K562 (cell line): ENCODE data around the gene HLA-DOA. TPM values are rescaled to one million over a fixed set of nuclear protein-coding genes. Genes with fewer than 3 reads are reported as not detected.

Source experiments
- ATAC-seq: fragments of 200-7000 bp; cut with Tn5 transposase; 3 replicates; pipeline ENCODE4 v1.9.1; 2020; ENCODE audit warnings: moderate library complexity
- BruUV-seq: library from RNA; stranded (reverse); fragments of 400-500 nt; replicated peaks from 2 replicates; lab custom pipeline; 2021; lab: Mats Ljungman, UMichigan
- CTCF ChIA-PET: fragments of 300-600 bp; formaldehyde crosslinking; extraction: SDS; loops from one replicate; lab custom pipeline; 2021; ENCODE audit warnings: low intra/inter-chr PET ratio; lab: Yijun Ruan, JAX
- POLR2A ChIA-PET: fragments of 300-600, 350-650 bp; sonication (Branson Sonifier 250); formaldehyde crosslinking; extraction: SDS; loops from one replicate; lab custom pipeline; 2021; ENCODE audit warnings: antibody characterized with exemption, inconsistent platforms; lab: Yijun Ruan, JAX
- DNase-seq, 4 experiments: peaks; one replicate each; pipeline versions ENCODE4 v3.0.0 to v3.0.0-alpha.2; 2011 to 2018; ENCODE audit warnings: low spot score in 3 of 4, mixed read lengths in 3 of 4; ENCODE audit errors: extremely low read depth in 1 of 4
- FAIRE-seq: peaks from 2 replicates; lab custom pipeline; 2011; peaks lifted over from hg19 to GRCh38; lab: Jason Lieb, UNC
- H2AFZ ChIP-seq: 2 replicates; pipeline ENCODE4 v1.6.0; 2011; ENCODE audit warnings: low read depth, low read length, control low read depth, inconsistent platforms
- H3K27ac ChIP-seq: fragments of 200-600 bp; 3 replicates; pipeline ENCODE4 v1.8.0; 2011; ENCODE audit warnings: low read depth, mild to moderate bottlenecking, control low read depth, inconsistent platforms, low read length, moderate library complexity, mixed read lengths; ENCODE audit errors: extremely low read depth
- H3K27me3 ChIP-seq, 2 experiments: fragments of 300-600 bp in 1 of 2; 2 replicates in 1 of 2; 3 replicates in 1 of 2; pipeline versions ENCODE4 v1.6.0 to v1.8.0; 2011; ENCODE audit warnings: inconsistent platforms in 2 of 2, low read length in 2 of 2, mild to moderate bottlenecking in 1 of 2, mixed read lengths in 1 of 2, moderate library complexity in 1 of 2; ENCODE audit not compliant: control insufficient read depth in 2 of 2, insufficient read depth in 2 of 2
- H3K36me3 ChIP-seq: fragments of 300-600 bp; 3 replicates; pipeline ENCODE4 v1.8.0; 2011; ENCODE audit warnings: mild to moderate bottlenecking, low read length, inconsistent platforms; ENCODE audit not compliant: control insufficient read depth, insufficient read depth
- H3K4me1 ChIP-seq, 2 experiments: fragments of 200-600 bp in 1 of 2; replicated peaks in 1 of 2; 2 replicates in 1 of 2; 3 replicates in 1 of 2; pipeline versions ENCODE4 v1.5.1 to v1.8.0; 2011; ENCODE audit warnings: inconsistent platforms in 2 of 2, low read length in 2 of 2, mild to moderate bottlenecking in 1 of 2, mixed read lengths in 1 of 2, moderate library complexity in 1 of 2; ENCODE audit not compliant: control insufficient read depth in 2 of 2, insufficient read depth in 2 of 2
- H3K4me2 ChIP-seq: 2 replicates; pipeline ENCODE4 v1.6.1; 2011; ENCODE audit warnings: low read length, control low read depth, inconsistent platforms, mixed read lengths; ENCODE audit not compliant: insufficient read depth
- H3K4me3 ChIP-seq: fragments of 200-600 bp; sonication (generic), shearing (Covaris generic); 2 replicates; pipeline ENCODE4 v1.5.1; 2016; ENCODE audit warnings: control low read depth, inconsistent platforms
- H3K79me2 ChIP-seq: fragments of 200-600 bp; 3 replicates; pipeline ENCODE4 v1.8.0; 2011; ENCODE audit warnings: low read length, inconsistent platforms; ENCODE audit not compliant: control insufficient read depth, insufficient read depth
- H3K9ac ChIP-seq, 2 experiments: 2 replicates each; pipeline versions ENCODE4 v1.6.0 to v1.6.1; 2011; ENCODE audit warnings: low read depth in 2 of 2, low read length in 2 of 2, control low read depth in 1 of 2, inconsistent platforms in 1 of 2, mild to moderate bottlenecking in 1 of 2, mixed read lengths in 1 of 2; ENCODE audit not compliant: insufficient read depth in 1 of 2
- H3K9me1 ChIP-seq: one replicate; pipeline ENCODE4 v1.6.0; 2011; ENCODE audit warnings: inconsistent platforms, mild to moderate bottlenecking, low read length, moderate library complexity; ENCODE audit not compliant: control insufficient read depth, insufficient read depth
- H3K9me3 ChIP-seq: replicated peaks from 2 replicates; pipeline ENCODE4 v1.5.1; 2011; ENCODE audit warnings: low read depth, low read length, inconsistent platforms; ENCODE audit not compliant: control insufficient read depth, insufficient read depth
- H4K20me1 ChIP-seq: replicated peaks from 2 replicates; pipeline ENCODE4 v1.6.1; 2011; ENCODE audit warnings: low read length, inconsistent platforms, mixed read lengths; ENCODE audit not compliant: control insufficient read depth, insufficient read depth
- DNMT1 ChIP-seq: fragments of 450-650 bp; IDR thresholded peaks from 2 replicates; pipeline ENCODE4 v1.6.1; 2016; ENCODE audit warnings: antibody characterized with exemption, mild to moderate bottlenecking
- FOS ChIP-seq: IDR thresholded peaks from 3 replicates; pipeline ENCODE4 v1.6.1; 2011; ENCODE audit not compliant: insufficient read length; ENCODE audit errors: extremely low read depth
- KDM1A ChIP-seq, 2 experiments: fragments of 450-650 bp; IDR thresholded peaks; 2 replicates each; pipeline ENCODE4 v1.6.1; 2016; ENCODE audit warnings: mild to moderate bottlenecking in 2 of 2
- MAFK ChIP-seq: IDR thresholded peaks from 2 replicates; pipeline ENCODE4 v1.6.1; 2011; ENCODE audit warnings: low read length, improper control_type of control experiment
- MNT ChIP-seq, 2 experiments: fragments of 450-650 bp; conservative IDR thresholded peaks; 2 replicates each; pipeline ENCODE4 v1.6.1; 2017; ENCODE audit warnings: mild to moderate bottlenecking in 2 of 2, moderate library complexity in 2 of 2
- MTF1 ChIP-seq: fragments of 250-450 bp; sonication (Bioruptor Pico); IDR thresholded peaks from 2 replicates; pipeline ENCODE4 v1.9.0; 2021; ENCODE audit warnings: moderate library complexity, mild to moderate bottlenecking, inconsistent platforms, borderline replicate concordance
- RNF219 ChIP-seq: fragments of 250-450 bp; sonication (Bioruptor Pico); IDR thresholded peaks from 2 replicates; pipeline ENCODE4 v1.5.0; 2022; ENCODE audit warnings: mild to moderate bottlenecking
- SMC3 ChIP-seq: conservative IDR thresholded peaks from 2 replicates; pipeline ENCODE4 v1.6.1; 2011; ENCODE audit warnings: low read depth, low read length, improper control_type of control experiment; ENCODE audit not compliant: insufficient read depth
- SNAPC5 ChIP-seq: fragments of 250-450 bp; sonication (Bioruptor Pico); IDR thresholded peaks from 2 replicates; pipeline ENCODE4 v1.8.0; 2021; ENCODE audit warnings: moderate library complexity, mild to moderate bottlenecking, inconsistent platforms
- SRSF3 ChIP-seq: fragments of 200-400 bp; formaldehyde crosslinking; IDR thresholded peaks from 2 replicates; pipeline ENCODE4 v1.6.1; 2016; ENCODE audit warnings: mild to moderate bottlenecking, low read length, moderate library complexity; ENCODE audit not compliant: insufficient read depth
- SRSF7 ChIP-seq: fragments of 200-400 bp; formaldehyde crosslinking; optimal IDR thresholded peaks from 2 replicates; pipeline ENCODE3; 2017; ENCODE audit warnings: mild to moderate bottlenecking, low read depth, low read length
- TCF15 ChIP-seq: fragments of 250-450 bp; sonication (Bioruptor Pico); IDR thresholded peaks from 2 replicates; pipeline ENCODE4 v1.8.0; 2022; ENCODE audit warnings: moderate library complexity, mild to moderate bottlenecking, inconsistent platforms
- ZBTB43 ChIP-seq: sonication (generic); formaldehyde crosslinking; IDR thresholded peaks from 2 replicates; pipeline ENCODE4 v1.8.0; 2023; ENCODE audit warnings: mild to moderate bottlenecking, missing genetic modification reagents
- ZKSCAN3 ChIP-seq: fragments of 250-450 bp; sonication (Bioruptor Pico); IDR thresholded peaks from 2 replicates; pipeline ENCODE4 v1.4.0; 2020
- ZNF282 ChIP-seq: sonication (generic); formaldehyde crosslinking; IDR thresholded peaks from 2 replicates; pipeline ENCODE4 v1.8.1; 2023; ENCODE audit warnings: missing genetic modification reagents
- ZNF668 ChIP-seq: fragments of 250-450 bp; sonication (Bioruptor Pico); IDR thresholded peaks from 2 replicates; pipeline ENCODE4 v1.8.0; 2022; ENCODE audit warnings: mild to moderate bottlenecking, inconsistent platforms
- ZNF77 ChIP-seq: fragments of 250-450 bp; sonication (Bioruptor Pico); IDR thresholded peaks from 2 replicates; pipeline ENCODE4 v1.5.0; 2020
- WGBS: fragments of 100-300 bp; shearing (Covaris generic); methylation state at CpG from one replicate; pipeline ENCODE4 v1.1.6; 2016; ENCODE audit warnings: low coverage, mixed read lengths; ENCODE audit not compliant: insufficient coverage; ENCODE audit errors: missing lambda C conversion rate; 5-methylcytosine and 5-hydroxymethylcytosine counted together
- in situ Hi-C: fragments of 300-500 bp; cut with MboI; formaldehyde crosslinking; loops from 4 replicates; pipeline ENCODE4 v1.15.0; 2018; ENCODE audit warnings: inconsistent platforms, mixed read lengths
- intact Hi-C: fragments of 100-400 bp; cut with micrococcal nuclease; formaldehyde crosslinking; loops from 2 replicates; pipeline ENCODE4 v1.14.2; 2022
- polyA plus RNA-seq, 8 experiments: library from polyadenylated mRNA; depleted of rRNA in 4 of 8; stranded (reverse) in 5 of 8; unstranded in 3 of 8; fragments of >200 nt; fragmentation: Nextera tagmentation in 2 of 8; fragmentation: Illumina TruSeq in 1 of 8; extraction: Ambion mirVana in 2 of 8; extraction: Trizol in 1 of 8; gene quantifications; 2 replicates each; pipeline versions ENCODE4 v1.2.1 to v1.2.3, GENCODE V29; 2011 to 2014; ENCODE audit warnings: inconsistent platforms in 1 of 8, missing spikeins in 1 of 8
- total RNA-seq, 7 experiments: library from RNA; depleted of rRNA in 6 of 7; stranded (reverse); fragments of >200 nt in 6 of 7; fragmentation: Illumina TruSeq in 2 of 7; extraction: Trizol in 2 of 7; gene quantifications; 2 replicates each; pipeline versions ENCODE4 v1.2.1 to v1.2.3, GENCODE V29; 2011 to 2021; ENCODE audit warnings: low replicate concordance in 1 of 7

Gene HLA-DOA
- total and polyA plus RNA-seq, 9 of the 15 experiments (the other 6 are each of a cell fraction or from before 2014, with no cell fraction given) = 0.07 TPM; not detected in 8

GRCh38 chr6:33040157-33040556 is 30.8 kb upstream of the HLA-DOA start (continued):
- no peak for TF ChIP-seq ZNF282 (CRISPR knock-in tag)

GRCh38 chr6:33036535-33036934 is 27.1 kb upstream of the HLA-DOA start:
- H3K9me1 ChIP-seq = no peaks in the 10 kb centered on the region
- no peaks in the 10 kb centered on the region for H4K20me1 ChIP-seq
- H3K9ac ChIP-seq = no peak overlapping the region
- 0 out of 2 replicates have a peak, but pooled peaks cover 1% of the 10 kb centered on the region for H3K9me3 ChIP-seq
- H3K36me3 ChIP-seq = no peaks in the 10 kb centered on the region
- intact Hi-C loops = no loop called here
- no peaks in the 10 kb centered on the region for H3K79me2 ChIP-seq
- WGBS = 0% methylated on average over 1 of the region's 1 CpG
- ChIA-PET POLR2A (no interaction called here), CTCF (no interaction called here)
- in situ Hi-C loops = no loop called here
- ATAC-seq (no peak), DNase-seq (no peak), FAIRE-seq (no peak)
- H3K4me1 ChIP-seq = no peaks in the 10 kb centered on the region
- no peak overlapping the region for H3K27ac ChIP-seq
- H3K27me3 ChIP-seq = no peaks in the 10 kb centered on the region
- no peak overlapping the region for H3K4me3 ChIP-seq
- no peak overlapping the region for H3K4me2 ChIP-seq
- no TSS peak for BruUV-seq
- no peak overlapping the region for H2AFZ ChIP-seq
- no peak for TF ChIP-seq FOS
- TF ChIP-seq SNAPC5 (CRISPR knock-in tag) = no peak
- no peak for TF ChIP-seq ZNF77 (CRISPR knock-in tag)
- no peak for TF ChIP-seq KDM1A (IDR thresholded peaks at IDR 0.05)
- no peak for TF ChIP-seq SRSF7
- TF ChIP-seq ZKSCAN3 (CRISPR knock-in tag) = no peak
- TF ChIP-seq TCF15 = no peak
- no peak for TF ChIP-seq DNMT1
- TF ChIP-seq SRSF3 = no peak
- TF ChIP-seq SMC3 = no peak
- TF ChIP-seq MAFK = no peak
- no peak for TF ChIP-seq MNT (conservative IDR thresholded peaks at IDR 0.05)
- TF ChIP-seq MTF1 (CRISPR knock-in tag) = no peak
- no peak for TF ChIP-seq ZNF668
- no peak for TF ChIP-seq ZBTB43
- no peak for TF ChIP-seq RNF219 (CRISPR knock-in tag)
